Stimulated activated CD8-positive, alpha-beta memory T cell treated with anti-CD3 and anti-CD28 coated beads, Interleukin-2, amount 100 ng/mL, for 1 hour (primary cell): ENCODE results near the gene SPATA9.

Source experiments
- DNase-seq, 2 donors: peaks; one replicate each; pipeline ENCODE4 v3.0.0-alpha.2; 2020; ENCODE audit warnings: low read depth in 2 of 2

Gene SPATA9, protein sequence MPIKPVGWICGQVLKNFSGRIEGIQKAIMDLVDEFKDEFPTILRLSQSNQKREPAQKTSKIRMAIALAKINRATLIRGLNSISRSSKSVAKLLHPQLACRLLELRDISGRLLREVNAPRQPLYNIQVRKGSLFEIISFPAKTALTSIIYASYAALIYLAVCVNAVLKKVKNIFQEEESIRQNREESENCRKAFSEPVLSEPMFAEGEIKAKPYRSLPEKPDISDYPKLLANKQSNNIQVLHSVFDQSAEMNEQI

DNA sequence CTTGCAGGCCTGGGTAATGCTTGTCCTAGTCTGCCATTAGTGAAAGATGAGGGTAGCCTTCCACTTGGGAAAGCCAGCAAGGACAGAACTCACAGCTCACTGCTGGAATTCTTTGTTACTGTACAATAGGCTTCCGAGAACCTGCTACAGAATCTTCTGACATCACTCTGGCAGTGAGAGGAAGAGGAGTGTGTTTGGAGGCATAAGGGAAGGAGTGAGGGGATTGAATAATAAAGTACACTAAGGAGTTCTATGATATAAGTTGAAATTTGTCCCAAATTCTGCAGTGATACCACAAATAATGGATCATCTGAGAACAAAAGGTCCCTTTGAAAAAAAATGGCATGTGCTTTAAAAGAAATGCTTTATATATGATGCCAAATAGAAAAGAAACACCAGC lies at the start of gene SPATA9:
SPATA9 (minus strand) TSS at position 101 of the 400 bp plus-strand sequence. CDS start 137 bp downstream, outside the sequence.
- no peak for DNase-seq

DNA sequence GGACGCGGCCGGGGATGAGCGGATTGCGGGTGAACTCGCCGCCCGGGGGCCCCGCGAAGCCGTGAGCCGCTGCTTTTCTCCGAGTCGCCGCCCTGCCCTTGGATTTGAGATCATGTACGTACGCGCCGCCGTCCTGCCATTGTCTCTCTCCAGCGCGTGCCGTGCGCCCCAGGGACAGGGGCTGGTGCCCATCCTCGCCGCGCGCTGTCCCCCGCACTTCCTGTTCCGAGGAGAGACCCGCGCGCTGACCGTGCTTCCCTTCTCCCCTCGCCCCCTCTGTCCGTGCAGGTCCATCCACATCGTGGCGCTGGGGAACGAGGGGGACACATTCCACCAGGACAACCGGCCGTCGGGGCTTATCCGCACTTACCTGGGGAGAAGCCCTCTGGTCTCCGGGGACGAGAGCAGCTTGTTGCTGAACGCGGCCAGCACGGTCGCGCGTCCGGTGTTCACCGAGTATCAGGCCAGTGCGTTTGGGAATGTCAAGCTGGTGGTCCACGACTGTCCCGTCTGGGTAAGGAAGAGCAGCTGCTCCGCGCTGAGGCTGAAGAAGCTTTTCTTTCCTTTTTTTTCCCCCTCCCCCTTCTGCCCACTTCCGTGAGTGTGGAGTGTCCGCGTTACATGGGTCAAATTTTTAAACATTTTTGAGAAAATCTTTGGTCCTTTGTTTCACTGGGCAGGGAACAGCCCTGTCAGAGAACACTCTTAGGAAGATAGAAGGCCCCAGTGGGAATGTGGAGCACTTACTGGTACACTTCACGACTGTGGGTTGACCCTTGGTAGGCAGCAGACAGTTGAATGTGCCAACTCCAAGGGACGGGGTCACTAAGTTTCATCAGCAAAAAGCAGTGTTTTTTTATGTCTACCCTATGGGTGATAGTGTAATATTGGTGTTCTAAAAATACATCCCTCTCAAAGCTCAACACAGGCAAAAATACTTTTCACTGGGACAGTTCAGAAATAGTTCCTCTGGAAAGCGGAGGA lies 49.1 kb upstream of the SPATA9 start:
- DNase-seq: no peak

DNA sequence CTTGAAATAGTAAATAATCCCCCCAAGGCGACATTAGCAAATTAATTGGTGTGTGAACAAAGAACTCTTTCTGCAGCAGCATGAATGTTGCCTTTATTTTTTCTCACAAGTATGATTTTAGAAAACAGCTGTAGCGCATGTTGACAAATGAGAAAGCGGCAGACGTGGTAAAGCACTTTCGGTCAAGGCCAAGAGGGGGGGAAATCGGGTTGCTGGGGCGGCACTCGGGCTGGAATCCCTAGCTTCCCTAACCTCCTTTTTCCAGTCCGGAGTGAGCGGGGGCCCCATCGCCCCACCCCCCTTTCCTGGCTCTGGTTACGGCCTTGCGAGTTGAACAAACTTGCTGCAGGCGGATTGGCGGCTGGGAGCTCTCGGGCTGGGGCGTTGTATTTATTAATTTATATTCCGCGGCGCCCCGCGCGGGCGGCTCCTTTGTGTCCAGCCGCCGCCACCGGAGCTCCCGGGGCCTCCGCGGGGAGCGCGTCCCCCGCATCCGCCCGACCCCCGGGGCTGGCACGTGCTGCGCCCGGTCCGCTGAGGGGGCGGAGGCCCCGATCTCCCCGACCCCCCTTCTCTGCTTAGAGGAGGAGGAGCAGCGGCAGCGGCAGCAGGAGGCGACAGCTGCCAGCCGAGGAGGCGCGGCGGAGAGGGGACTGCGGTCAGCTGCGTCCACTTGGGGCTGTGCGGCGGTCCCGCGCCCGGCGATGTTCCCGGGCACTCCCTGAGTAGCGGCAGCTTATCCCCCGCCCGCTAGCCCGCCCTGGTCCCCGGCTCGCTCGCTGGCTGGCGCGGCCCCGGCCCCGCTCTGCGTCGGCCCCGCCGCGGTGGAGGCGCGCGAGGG lies 48.2 kb upstream of the SPATA9 start, which contains the start of gene RHOBTB3:
RHOBTB3 (plus strand) TSS at position 607 of the 841 bp plus-strand sequence. CDS start 347 bp downstream, outside the sequence.
- DNase-seq: peak in 1 of 2 donors; percentile 13

DNA sequence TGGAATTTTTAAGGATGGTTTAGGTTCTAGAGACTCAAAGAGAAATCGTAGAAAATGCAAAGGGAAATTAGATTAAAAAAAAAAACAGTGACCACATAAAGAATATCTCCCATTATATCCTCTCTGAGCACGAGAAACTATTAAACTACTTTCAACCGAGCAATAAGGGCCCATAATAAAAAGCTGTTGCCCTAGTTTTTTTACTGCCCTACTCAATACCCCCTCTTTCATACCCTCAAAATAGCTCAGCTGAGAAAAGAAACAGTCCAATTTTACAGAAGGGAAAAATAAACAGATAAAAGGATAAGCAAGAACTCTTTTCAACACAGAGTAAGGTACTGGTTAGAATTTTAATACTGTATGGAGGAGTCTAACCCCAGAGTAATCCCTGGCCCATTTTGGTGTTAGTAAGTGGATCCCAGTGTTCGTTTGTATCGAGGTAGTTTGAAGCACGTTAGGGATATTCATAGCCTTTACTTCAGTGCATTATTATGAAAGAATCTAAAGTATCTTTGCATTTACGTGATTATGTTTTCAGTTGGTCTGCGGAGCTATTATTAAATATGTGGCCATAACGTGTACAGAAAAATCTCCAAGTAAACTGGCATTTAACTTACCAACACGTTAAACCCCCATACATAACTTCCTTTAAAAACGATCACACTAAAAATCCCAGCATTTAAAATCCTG lies 47.4 kb upstream of the SPATA9 start:
- no peak for DNase-seq

DNA sequence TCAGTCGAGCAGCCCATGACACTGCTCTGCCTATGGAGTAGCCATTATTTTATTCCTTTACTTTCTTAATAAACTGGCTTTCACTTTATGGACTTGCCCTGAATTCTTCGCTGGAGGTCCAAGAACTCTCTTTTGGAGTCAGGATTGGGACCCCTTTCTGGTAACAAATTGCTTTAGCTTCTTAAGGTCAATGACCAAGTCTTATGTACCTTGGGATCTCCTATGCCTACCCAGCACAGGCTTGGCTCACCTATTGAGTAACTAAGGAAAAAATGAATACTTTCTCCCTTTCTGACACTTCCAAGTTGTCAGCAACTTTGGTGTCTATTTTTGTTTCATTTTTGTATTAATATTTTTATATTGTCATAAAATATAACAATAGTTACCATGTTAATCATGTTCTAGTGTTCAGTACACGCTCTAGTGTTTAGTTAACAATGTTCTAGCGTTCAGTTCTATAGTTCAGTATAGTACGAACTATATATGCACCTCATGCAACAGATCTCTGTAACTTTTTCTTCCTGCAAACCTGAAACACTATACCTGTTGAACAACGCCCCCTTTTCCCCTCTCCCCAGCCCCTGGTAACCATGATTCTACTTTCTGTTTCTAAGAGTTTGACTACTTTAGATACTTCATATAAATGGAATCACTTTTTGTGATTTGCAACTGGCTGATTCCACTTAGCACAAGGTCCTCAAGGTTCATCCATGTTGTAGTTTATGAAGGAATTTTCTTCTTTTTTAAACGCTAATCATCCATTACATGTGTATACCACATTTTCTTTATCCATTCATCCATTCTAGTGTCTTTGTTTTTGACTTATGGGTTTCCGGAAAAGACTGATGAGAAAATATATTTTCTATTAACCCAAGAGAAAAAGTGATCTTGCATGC lies 46.6 kb upstream of the SPATA9 start:
- no peak for DNase-seq

DNA sequence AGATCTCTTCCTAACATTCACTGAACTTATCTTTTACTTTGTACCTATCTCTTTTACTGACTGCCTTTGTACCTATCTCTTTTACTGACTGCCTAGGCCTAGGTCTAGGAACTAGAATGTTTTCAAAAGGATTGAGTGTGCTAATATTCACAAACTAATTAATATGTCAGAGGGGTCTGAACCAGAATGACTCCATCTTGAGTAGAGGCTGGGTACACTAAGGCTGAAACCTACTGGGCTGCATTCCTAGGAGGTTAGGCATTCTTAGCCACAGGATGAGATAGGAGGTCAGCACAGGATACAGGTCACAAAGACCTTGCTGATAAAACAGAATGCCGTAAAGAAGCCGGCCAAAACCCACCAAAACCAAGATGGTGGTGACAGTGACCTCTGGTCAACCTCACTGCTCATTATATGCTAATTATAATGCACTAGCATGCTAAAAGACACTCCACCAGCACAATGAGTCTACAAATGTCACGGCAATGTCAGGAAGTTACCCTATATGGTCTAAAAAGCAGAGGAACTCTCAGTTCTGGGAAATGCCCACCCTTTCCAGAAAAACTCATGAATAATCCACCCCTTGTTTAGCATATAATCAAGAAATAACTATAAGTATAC lies 45.8 kb upstream of the SPATA9 start:
- DNase-seq: no peak

DNA sequence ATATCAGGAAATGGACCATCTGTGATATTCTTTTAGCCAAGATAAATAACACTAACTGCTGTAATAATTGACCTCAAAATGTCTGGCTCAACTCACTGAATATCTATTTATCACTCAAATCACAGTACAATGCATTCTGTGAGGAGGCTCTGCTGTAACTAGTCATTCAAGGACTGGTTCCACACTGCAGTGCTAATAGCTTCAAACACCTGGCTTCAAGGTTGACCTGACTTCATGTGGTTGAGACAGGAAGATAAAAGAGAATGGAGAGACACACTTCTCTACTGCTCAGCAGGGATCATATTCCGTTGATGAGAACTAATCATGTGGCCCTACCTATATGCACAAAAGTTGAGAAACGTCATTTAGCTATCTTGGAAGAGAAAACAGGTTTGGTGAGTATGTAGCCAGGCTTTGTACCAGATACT lies 45.0 kb upstream of the SPATA9 start:
- no peak for DNase-seq

DNA sequence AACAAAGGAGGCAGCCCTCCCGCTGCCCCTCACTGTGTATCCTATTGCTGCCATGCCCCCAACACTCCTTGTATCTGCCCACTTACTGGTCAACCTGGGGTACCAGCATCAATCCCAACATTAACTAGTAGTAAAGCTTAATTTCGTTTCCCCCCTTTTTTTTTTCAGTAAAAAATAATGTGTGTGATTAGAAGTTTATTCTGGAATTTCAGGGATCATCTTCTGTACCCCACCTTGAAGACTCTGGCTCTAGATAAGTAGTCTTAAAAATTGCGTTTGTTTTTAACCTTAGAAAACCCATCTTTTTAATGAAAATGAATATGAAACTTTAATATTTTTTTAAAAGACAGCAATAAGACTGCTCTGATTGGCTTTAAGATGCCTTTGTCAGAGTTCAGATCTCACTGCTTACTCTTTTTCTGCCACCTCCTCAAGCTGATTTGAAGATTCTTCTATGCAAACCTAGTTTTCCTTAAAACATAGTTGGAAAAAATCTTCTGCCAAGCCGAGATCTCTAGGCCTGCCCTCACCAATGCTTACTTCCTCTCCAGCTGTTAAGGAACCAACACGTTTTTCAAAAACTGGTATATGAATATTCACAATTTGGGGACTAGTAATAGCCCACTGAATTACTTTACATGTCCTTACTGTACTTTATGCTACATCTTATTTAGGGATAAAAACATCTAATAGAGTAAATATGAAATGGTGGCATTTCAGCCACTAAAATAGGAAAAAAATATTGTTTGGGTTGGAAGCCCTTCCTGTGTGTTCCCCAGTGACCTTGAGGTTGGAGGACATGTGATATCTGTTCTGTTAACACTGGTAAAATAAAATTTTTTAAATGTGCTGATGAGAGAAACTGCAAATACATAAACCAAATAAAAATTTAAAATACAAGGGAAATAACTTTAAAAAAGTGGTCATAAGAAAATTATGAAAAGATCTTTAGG lies 44.3 kb upstream of the SPATA9 start:
- DNase-seq: no peak

DNA sequence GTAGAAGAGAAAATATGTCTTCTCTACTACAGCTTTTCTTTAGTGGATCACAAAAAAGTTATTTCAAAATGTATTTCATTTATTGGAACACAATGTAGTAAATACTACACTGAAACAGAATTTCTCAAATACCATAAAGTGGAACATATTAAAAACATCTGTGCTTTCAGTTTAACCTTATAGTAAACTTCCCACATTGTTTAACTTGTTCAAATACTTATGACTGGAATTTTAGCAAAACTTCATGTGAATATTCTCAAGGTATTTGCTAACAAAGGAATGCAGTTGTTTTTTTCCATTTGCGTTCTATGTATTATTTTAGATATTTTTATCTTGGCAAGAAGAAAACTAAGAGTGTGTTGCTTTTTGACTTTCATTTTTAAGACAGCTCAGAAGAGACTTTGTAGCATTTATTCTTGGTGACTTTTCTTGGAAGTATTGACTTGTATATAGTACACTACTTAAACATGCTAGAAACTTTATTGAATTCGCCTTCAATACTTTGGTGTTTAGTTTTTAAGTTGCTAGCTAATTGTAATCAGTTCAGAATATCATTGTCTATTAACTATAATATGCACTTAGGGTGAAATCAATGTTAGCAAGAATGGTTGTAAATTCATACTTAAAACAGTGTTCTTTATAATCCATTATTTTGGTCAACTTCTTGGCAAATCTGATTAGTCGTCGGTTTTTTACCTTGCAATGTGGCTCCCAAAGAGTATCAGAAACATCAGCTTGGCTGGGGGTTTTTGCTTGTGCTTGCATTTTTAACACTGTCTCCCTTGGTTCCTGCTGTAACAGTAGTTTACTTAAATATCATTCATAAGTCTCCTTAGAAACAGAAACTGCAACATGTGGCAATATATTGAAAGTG lies 43.4 kb upstream of the SPATA9 start:
- no peak for DNase-seq

DNA sequence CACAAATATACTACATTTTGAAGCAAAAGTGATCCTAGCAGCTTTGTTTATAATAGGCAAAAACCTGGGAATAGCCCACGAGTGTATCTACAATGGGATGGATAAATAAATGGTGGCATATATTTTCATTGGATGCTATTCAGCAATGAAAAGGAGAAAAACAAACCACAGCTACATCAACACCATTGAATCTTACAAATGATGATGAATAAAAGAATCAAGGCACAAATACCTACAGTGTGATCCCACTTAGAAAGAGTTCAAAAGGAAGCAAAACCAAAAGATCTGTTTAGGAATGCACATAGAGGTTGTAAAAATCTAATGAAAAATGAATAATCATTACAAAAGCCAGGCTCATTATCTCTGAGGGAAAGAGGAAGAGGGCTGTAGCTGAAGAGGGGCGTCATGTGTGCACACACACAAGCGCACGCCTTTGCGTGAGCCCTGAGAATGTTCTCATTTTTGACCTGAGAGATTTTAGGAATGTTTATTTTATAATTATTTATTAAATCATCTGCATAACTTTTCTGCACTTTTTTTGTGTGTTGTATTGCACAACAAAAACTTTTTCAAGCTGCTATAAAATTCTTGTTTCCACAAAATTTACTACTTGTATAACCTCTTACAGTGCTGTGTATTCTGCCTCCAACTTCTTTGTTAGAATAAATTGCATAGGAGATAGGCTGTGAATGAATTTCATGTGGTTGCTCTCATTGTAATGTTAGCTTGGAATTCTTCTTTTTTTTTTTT lies 42.5 kb upstream of the SPATA9 start:
- no peak for DNase-seq

DNA sequence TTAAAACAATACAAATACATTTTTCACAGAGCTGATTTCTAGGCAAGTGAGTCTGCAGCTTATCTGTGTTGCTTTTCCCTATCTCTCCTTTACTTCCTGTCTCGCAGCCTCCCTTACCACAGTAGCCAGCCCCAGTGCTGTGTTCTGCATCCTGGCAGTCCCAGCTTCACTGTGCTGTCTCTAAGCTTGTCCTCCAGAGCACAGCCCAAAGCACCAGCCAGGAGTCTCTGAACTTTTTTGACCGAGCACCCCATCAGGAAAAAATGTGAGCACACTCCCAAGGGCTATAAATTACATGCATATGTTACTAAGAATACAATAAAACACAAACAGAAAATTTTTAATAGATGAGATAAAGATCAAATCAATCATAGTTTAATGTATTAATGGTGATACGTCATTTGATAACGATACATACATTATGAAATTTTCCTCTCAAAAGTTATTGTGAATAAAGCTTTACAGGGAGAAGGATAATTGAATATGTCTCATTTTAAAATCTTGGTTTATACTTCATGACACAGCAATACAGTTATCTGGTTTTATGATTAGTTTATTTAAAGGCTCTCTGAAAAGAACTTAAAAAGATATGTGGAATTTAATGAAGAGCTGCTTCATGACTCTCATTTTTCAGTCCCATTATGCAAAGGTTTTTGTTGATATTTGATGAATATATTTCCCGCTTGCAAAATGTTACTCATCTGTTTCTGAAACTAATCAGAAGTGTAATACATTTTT lies 41.0 kb upstream of the SPATA9 start:
- no peak for DNase-seq

DNA sequence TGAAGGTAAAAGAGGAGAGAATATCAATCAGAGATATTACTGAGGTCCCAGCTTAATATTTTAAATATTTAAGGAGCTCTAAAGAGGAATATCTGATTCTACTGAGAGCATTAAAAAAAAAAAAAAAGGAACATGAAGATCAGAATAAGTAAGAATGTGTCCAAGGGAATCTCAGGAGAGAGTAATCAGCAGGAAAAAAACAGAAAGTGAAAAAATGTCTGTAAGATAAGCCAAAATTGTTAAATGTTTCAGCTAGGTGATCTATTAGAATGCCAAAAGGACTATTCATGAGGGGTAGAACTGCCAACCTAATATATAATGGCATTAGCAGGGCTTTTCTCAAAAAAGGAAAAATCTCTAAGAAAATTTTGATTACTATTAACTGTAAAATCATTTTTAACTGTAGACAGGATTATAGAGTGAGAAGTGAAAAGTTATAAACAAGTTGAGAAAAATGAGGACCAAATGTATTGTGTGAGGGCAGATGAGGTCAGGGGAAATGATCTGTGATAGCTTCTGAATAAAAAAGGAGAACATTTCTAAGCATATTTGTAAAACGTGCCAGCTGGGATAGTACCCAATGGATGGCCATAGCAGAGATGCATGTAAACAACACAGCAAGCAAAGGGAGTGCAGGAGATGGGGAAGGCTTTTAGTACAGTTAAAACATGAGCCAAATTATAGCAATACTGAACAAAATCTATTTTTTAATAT lies 38.9 kb upstream of the SPATA9 start:
- DNase-seq: no peak

DNA sequence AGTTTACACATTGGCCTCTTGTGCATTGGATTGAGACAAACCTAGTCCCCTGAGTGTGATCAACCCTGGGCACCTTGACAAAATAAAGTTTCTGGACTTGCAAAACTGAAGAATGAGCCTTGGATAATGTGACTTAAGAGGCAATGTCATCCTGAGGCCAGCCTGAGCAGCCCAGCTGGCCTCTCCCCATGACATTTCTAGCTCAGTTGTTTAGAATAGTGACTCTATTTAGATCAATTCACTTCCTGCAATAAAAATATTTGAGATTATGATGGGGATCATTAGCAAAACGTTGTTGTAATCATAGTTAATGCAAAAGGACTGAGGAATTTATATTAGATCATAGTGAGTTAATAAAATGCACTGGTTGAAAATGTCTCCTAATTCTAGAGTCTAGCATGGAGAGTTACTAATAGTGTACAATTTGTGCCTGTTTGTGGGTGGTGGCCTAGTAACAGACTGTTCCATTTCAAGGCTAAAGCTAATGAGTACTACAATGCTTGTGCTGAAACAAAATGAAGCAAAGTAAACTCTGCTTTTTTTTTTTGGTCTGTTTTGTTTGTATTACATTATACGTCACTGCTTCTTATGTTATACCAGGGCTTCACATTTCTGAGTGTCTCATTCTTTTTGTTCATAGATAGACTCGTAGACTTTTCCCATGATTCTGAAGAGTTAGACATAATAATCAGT lies 37.4 kb upstream of the SPATA9 start:
- no peak for DNase-seq

DNA sequence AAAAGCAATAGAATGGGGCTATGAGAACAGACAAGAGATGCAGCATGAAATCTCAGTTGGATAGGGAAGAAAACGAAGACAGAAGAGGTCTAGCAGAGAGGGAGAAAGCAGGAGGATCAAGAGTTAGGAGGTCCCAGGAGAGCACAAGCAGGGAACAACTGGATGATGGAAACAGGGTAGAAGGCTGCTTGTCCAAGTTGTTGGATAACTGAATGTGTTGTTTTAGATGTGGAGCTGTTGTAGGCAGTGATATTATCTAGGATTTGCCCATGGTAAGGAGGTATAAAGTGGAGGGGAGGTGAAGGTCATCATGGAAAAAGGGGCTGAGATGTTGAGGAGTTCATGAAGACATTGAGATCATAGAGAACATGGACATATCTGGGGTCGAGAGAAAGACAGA lies 35.9 kb upstream of the SPATA9 start:
- no peak for DNase-seq

DNA sequence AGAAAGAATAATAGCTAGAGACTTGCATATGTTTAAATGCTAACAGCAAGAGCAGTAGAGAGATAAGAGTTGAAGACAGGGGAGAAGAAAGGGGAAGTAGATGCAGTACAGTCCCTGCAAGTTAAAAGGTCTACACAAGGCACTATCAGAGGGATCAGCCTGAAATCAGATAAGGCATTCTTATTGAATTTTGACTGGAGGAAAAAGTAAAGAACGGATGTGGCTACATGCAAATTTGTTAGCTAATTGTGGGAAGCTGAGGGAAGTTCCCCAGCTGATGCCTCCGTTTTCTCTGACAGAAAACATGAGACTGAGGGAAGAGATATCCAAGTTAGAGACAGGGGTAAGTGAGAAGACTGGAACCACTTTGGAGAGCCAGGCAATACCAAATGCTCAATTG lies 35.4 kb upstream of the SPATA9 start:
- no peak for DNase-seq
